ENCODE results near the gene NRM.

The NRM gene

DNA sequence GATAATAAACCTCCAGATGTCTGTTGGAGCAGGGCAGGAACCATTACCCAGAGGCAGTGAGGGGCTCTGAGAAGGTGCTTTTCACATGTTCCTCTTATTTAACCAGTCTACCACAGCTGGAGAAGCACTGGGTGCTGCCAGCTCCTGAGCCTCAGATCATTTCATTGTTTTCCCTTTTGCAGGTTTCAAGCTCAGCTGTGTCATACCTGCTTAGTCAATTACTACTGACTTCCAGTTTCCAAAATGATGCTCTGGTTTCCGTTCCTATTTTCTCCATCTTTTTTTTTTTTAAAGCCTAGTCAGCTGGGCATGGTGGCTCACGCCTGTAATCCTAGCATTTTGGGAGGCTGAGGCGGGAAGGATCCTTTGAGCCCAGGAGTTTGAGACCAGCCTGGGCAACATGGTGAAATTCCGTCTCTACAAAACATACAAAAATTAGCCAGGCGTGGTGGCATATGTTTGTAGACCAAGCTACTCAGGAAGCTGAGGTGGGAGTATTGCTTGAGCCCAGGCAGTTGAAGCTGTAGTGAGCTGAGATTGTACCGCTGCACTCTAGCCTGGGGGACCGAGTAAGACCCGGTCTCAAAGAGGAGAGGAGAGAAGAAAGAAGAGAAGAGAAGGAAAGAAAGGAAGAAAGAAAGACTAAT, 45.0 kb upstream of the NRM start:
- Histone ChIP-seq H3K9me3 (ENCODE audit: low read length) (no peaks in the 10 kb centered on the region), H3K9me2 (ENCODE audit: low read depth, low read length) (no peaks in the 10 kb centered on the region), H3F3A (ENCODE audit: insufficient read depth, low read length) (no peaks in the 10 kb centered on the region), H3K27me3 (ENCODE audit: insufficient read depth, low read length) (no peaks in the 10 kb centered on the region), H3K4me2 (ENCODE audit: low read length) (no peak overlapping the region; the same call in 1 of the 2 replicates), H3K27ac (ENCODE audit: low read depth, low read length, poor library complexity, severe bottlenecking) (peak overlapping the region; percentile 46), H3K4me1 (ENCODE audit: insufficient read depth, low read length, severe bottlenecking) (peaks cover 24% of the 10 kb centered on the region), H2AFZ (ENCODE audit: low read length) (no peak overlapping the region), H4K20me1 (ENCODE audit: insufficient read depth, low read length) (no peaks in the 10 kb centered on the region), H3K9ac (ENCODE audit: low read length) (no peak overlapping the region), H3K36me3 (ENCODE audit: insufficient read depth, low read length) (peaks cover 55% of the 10 kb centered on the region), H3K79me2 (ENCODE audit: insufficient read depth, low read length) (no peaks in the 10 kb centered on the region), H3K4me3 (ENCODE audit: low read depth, low read length, poor library complexity, severe bottlenecking) (no peak overlapping the region)
- TF ChIP-seq, protein P1, sequence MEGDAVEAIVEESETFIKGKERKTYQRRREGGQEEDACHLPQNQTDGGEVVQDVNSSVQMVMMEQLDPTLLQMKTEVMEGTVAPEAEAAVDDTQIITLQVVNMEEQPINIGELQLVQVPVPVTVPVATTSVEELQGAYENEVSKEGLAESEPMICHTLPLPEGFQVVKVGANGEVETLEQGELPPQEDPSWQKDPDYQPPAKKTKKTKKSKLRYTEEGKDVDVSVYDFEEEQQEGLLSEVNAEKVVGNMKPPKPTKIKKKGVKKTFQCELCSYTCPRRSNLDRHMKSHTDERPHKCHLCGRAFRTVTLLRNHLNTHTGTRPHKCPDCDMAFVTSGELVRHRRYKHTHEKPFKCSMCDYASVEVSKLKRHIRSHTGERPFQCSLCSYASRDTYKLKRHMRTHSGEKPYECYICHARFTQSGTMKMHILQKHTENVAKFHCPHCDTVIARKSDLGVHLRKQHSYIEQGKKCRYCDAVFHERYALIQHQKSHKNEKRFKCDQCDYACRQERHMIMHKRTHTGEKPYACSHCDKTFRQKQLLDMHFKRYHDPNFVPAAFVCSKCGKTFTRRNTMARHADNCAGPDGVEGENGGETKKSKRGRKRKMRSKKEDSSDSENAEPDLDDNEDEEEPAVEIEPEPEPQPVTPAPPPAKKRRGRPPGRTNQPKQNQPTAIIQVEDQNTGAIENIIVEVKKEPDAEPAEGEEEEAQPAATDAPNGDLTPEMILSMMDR (IDR thresholded peaks at IDR 0.05; ENCODE audit: low read length) = no peak
- no peak for TF ChIP-seq EZH2 (IDR thresholded peaks at IDR 0.05; ENCODE audit: borderline replicate concordance, low read length)

DNA sequence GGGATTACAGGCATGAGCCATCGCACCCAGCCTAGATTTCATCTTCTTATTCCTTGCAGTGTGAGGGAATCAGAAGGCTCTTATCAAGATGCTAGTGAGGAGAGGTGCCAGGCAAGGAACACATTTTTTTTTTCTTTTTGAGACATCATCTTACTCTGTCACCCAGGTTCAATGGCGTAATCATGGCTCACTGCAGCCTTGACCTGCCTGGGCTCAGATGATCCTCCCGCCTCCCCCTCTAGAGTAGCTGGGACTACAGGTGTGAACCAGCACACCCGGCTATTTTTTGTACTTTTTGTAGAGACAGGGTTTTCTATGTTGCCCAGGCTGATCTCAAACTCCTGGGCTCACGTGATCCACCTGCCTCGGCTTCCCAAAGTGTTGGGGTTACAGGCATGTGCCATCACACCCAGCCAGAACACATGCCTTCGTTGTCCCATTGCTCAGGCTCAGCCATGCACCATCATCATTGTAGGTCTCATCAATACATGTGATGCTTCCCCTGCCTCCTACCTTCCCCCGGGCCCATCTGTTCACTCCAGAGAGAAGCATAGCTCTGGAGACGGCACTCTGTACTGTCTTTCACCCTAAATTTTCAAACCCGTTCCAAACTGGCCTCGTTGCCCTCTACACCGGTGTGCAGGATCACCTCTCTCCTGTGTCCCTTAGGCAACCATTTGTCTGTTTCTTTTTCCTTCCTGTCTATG, 41.6 kb upstream of the NRM start:
- no peak overlapping the region for H3K4me2 ChIP-seq (ENCODE audit: low read length)
- H3K79me2 ChIP-seq (ENCODE audit: insufficient read depth, low read length) = no peaks in the 10 kb centered on the region
- no peaks in the 10 kb centered on the region for H4K20me1 ChIP-seq (ENCODE audit: insufficient read depth, low read length)
- peaks cover 29% of the 10 kb centered on the region for H3K4me1 ChIP-seq (ENCODE audit: insufficient read depth, low read length, severe bottlenecking)
- H3K27me3 ChIP-seq (ENCODE audit: insufficient read depth, low read length) = no peaks in the 10 kb centered on the region
- H3K27ac ChIP-seq (ENCODE audit: low read depth, low read length, poor library complexity, severe bottlenecking) = no peak overlapping the region
- H3K9ac ChIP-seq (ENCODE audit: low read length) = no peak overlapping the region
- H3F3A ChIP-seq (ENCODE audit: insufficient read depth, low read length) = peaks cover 5% of the 10 kb centered on the region
- no peaks in the 10 kb centered on the region for H3K9me2 ChIP-seq (ENCODE audit: low read depth, low read length)
- no peaks in the 10 kb centered on the region for H3K9me3 ChIP-seq (ENCODE audit: low read length)
- no peak overlapping the region for H2AFZ ChIP-seq (ENCODE audit: low read length)
- H3K36me3 ChIP-seq (ENCODE audit: insufficient read depth, low read length) = peaks cover 42% of the 10 kb centered on the region; the same call in 1 of the 2 replicates
- H3K4me3 ChIP-seq (ENCODE audit: low read depth, low read length, poor library complexity, severe bottlenecking) = no peak overlapping the region
- no peak for TF ChIP-seq EZH2 (IDR thresholded peaks at IDR 0.05; ENCODE audit: borderline replicate concordance, low read length)
- TF ChIP-seq, protein P1 (IDR thresholded peaks at IDR 0.05; ENCODE audit: low read length) = no peak

DNA sequence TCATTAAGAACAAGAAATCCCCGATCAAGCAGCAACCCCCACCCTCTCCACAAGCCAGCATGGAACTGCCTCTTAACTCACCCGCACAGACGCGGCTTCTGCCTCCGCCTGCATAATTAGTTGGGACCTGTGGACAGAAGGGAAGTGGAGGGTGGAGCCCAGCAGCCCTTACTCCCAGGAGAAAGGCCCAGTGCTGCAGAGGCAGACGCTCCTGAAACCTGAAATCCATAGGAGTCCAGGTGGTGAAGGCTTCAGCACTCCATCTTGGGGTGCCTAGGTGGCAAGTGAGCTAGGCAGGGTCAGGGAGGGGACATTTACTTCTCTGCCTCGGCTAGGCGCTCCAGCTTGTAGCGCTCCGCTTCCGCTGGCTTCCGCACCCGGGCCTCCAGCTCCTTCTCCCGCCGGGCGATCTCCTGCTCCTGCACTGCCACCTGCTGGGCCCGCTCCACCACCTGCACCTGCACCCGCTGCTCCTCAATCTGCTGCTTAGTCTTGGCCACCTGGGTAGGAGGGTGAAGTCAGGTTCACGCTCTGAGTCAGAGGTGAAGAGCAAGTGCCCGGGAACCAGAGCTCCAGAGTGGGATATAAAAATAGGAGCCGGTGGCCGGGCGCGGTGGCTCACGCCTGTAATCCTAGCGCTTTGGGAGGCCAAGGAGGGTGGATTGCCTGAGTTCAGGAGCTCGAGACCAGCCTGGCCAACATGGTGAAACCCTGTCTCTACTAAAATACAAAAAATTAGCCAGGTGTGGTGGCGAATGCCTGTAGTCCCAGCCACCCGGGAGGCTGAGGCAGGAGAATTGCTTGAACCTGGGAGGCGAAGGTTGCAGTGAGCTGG, 40.0 kb upstream of the NRM start:
- Histone ChIP-seq H3K4me1 (ENCODE audit: insufficient read depth, low read length, severe bottlenecking) (peaks cover 19% of the 10 kb centered on the region), H3K27ac (ENCODE audit: low read depth, low read length, poor library complexity, severe bottlenecking) (peak overlapping the region; percentile 49), H3K9me2 (ENCODE audit: low read depth, low read length) (no peaks in the 10 kb centered on the region), H3K9me3 (ENCODE audit: low read length) (no peaks in the 10 kb centered on the region), H3K79me2 (ENCODE audit: insufficient read depth, low read length) (no peaks in the 10 kb centered on the region), H3K9ac (ENCODE audit: low read length) (peak overlapping the region; percentile 70), H3K4me2 (ENCODE audit: low read length) (peak overlapping the region; percentile 77), H3K27me3 (ENCODE audit: insufficient read depth, low read length) (no peaks in the 10 kb centered on the region), H3K36me3 (ENCODE audit: insufficient read depth, low read length) (peaks cover 34% of the 10 kb centered on the region; the same call in 1 of the 2 replicates), H3F3A (ENCODE audit: insufficient read depth, low read length) (peaks cover 16% of the 10 kb centered on the region), H4K20me1 (ENCODE audit: insufficient read depth, low read length) (no peaks in the 10 kb centered on the region), H3K4me3 (ENCODE audit: low read depth, low read length, poor library complexity, severe bottlenecking) (peak overlapping the region; percentile 53), H2AFZ (ENCODE audit: low read length) (no peak overlapping the region)
- TF ChIP-seq EZH2 (IDR thresholded peaks at IDR 0.05; ENCODE audit: borderline replicate concordance, low read length) = no peak
- TF ChIP-seq, protein P1 (IDR thresholded peaks at IDR 0.05; ENCODE audit: low read length) = peak; percentile 90
